OCI-LY7 (cell line): ENCODE results near the gene OGG1.

Source experiments
- EZH2phosphoT487 ChIP-seq: fragments of 200-600 bp; sonication (generic); IDR thresholded peaks from 2 replicates; pipeline ENCODE4 v1.6.1; 2018; ENCODE audit warnings: low read depth, borderline replicate concordance, mild to moderate bottlenecking, mixed run types, antibody characterized with exemption, low read length, moderate library complexity, mixed read lengths
- TF ChIP-seq, protein P1 (sequence below): fragments of 200-600 bp; sonication (generic); conservative IDR thresholded peaks from 2 replicates; pipeline ENCODE4 v1.5.1; 2014; ENCODE audit warnings: mild to moderate bottlenecking, antibody characterized with exemption, low read length, moderate library complexity, mixed read lengths

DNA sequence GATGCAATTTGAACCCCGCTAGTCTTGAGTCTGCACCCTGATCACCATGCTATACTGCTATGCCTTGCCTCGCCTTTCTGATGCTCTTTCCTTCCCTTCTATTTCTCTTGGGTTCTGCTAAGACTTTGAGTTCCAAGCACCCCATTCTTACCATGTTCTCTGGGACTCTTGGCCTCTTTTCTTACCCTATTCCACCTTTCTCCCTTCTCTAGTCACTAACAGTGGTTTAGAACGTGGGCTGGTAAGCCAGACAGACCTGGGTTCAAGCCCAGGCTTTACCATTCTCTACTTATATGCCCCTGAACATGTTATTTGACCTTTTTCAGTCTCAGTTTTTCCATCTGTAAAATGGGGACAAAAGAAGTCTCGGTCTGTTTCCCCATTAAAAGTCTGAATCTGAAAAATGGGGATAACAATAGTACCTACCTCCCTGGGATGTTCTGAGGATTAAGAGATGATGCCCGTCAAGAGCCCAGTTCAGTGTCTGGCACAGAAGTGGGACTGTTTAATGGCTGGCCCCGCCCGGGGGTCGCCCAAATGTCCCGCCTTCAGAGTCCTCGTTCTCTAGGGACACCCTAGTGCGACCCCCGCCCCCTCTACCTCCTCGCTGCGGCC, 42.1 kb downstream of the OGG1 start:
- TF ChIP-seq, protein P1, sequence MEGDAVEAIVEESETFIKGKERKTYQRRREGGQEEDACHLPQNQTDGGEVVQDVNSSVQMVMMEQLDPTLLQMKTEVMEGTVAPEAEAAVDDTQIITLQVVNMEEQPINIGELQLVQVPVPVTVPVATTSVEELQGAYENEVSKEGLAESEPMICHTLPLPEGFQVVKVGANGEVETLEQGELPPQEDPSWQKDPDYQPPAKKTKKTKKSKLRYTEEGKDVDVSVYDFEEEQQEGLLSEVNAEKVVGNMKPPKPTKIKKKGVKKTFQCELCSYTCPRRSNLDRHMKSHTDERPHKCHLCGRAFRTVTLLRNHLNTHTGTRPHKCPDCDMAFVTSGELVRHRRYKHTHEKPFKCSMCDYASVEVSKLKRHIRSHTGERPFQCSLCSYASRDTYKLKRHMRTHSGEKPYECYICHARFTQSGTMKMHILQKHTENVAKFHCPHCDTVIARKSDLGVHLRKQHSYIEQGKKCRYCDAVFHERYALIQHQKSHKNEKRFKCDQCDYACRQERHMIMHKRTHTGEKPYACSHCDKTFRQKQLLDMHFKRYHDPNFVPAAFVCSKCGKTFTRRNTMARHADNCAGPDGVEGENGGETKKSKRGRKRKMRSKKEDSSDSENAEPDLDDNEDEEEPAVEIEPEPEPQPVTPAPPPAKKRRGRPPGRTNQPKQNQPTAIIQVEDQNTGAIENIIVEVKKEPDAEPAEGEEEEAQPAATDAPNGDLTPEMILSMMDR: no peak
- TF ChIP-seq EZH2phosphoT487: no peak
